ENCODE results near the gene ETV6.

Gene ETV6

DNA sequence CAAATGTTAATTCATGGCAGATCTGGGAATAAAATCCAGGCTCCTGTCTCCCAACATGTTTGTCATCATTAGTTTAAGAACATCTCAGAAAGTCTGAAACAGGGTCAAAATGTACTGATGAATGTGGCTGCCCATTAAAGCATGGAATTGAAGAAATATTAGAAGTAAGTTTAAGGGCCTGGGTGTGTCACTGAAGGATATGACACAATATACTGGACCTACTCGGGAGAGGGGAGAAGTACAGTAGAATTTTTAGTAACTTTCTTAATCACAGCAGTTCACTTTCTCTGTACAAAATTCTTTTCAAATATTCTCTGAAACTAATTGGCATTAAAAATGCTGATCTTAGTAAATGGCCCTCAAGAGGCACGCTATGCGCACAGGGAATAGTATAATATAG is 185.5 kb downstream of the ETV6 start:
- FAIRE-seq: no peak

DNA sequence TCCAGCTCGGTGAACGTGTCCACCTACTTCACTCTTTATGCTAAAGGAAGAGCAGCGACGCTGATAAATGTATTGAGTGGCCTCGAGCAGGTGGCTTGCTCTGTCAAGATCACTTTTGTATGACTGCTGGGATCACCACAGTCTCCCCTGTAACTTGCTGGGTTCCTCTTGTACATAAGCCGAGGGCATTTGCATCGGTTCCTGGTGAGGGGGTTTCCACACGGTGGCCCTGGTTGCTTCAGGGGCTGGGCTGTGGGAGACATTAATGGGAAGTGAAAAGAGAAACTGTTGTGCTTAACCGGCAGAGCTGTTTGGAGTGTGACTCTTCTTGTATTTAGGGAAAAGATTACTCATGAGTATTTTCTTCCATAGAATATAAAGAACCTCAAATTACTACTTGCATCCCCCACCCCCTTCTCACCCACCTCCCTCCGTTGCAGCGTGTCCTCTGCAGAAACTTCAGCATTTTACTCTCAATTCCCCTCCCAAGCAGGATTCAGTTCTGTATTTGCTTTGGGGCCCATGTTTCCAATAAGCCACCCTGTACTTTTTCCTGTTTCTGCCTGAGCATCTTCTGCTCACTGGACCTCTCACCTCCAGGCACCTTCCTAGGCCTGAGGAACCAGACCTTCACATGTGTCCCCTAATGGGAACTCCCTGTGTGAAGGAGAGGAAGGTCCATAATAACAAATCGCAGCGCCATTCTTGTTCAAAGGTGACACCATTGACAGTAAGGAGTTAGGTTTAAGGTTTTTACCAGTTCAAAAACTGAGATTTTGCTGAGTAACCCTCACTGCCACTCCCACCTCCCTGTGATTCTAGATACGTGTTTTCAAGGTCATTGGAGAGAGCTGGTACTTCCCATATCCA is 187.0 kb downstream of the ETV6 start:
- FAIRE-seq: no peak

DNA sequence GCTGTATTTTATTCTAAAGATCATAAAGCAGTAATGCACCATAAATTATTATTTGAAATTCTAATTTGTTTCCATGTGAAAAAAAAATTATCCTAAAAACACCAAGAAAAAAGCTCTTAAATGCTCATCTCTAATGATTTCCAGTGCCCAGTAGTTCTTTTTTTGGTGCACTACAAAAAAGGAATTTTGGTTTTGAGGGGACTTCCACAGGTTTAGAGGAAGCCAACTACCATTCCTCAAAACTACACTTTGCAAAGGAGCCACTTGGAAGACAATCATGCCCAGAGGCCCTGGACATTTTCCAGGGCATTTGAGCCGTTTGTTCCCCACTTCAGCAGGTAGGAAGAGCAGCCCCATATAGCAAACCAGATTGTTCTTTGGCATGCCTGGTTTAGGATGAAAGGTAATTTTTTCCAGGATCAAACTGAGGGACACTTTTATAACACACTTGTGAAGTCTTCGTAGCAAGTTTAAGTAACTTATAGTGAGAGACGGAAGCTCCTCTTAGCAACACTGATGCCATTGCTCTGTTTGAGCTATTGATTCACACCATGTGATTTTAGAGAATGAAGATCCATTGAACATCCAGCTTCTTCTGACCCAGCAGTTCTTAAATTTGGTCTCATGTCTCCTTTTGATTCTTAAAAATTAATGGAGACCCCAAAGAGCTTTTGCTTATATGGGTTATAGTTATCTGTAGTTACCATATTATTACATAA is 187.9 kb downstream of the ETV6 start:
- FAIRE-seq: no peak

DNA sequence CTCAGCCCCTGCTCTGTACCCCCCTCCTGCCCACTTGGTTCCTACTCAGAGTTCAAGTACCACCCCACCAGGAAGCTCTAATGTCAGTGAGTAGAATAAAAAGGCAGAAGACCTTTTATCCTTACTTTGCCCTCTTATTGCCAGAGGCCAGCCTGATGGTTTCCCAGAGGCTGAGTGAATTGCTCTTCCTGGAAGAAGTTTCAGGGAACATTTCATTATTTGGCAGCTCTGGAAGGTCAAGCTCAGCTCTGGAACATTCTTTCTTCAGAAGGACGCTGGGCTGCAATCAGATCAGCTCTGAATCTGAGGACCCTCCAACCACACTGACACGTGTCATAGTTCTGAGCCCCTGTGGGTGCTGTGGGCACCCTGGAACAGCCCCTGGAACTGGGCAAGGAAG is 188.9 kb downstream of the ETV6 start:
- FAIRE-seq: no peak

DNA sequence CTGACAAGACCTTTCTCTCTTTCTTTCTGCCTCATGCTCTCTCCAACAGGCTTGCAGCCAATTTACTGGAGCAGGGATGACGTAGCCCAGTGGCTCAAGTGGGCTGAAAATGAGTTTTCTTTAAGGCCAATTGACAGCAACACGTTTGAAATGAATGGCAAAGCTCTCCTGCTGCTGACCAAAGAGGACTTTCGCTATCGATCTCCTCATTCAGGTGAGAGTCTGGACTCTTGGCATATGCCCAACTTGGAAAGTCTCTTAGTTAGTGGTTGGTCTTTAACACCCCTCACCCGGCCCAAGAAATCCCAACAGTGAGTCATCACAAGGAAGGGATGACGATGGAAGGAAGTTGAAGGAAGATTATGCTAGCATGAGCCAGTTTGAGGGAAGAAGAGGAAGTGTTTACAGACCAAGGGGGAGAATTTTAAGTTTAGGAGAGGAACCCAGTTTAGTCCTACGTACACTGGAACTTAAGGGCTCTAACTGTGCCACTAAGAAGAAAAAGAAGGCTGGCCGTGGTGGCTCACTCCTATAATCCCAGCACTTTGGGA is 189.7 kb downstream of the ETV6 start:
- no peak for FAIRE-seq

DNA sequence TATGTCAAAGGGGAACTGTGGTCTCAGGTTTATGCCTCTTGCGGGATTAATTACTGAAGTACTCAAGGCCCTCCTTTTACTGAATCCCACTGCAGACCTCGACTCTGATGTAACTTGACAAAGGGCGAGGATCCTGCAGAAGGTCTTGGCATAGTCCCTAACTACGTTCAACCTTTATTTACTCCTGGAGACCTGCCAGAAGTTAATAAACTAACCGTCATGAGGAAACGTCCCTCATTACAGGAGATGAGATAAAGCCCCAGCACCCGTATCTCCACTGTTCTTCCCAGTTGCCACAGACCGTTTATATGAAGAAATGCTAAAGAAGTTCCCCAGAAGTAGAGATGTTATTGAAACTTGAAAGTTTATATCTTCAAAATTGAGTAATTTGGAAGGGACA is 190.9 kb downstream of the ETV6 start:
- FAIRE-seq: no peak

- FAIRE-seq: no peak
These were observed 197.0 kb downstream of the ETV6 start for GRCh38 chr12:11846488-11846887.

DNA sequence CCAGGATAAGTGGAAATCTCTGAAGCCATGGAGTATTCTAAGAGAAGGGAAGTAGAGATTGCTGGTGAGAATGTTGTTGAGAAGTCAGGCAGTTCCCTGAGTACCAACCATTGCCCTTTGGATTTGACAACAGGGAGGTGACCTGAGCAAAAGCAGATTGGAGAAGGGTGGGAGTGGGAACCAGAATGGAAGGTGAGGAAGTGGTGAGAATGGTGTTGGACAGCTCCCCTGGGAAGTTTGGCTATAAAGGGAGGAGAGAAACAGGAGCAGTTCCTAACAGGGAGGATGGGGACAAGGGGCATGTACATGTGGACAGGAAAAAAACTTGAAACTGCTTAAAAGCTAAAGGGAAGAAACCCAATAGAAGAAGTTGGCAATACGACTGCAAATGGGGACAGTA is 198.1 kb downstream of the ETV6 start:
- FAIRE-seq: no peak

- no peak for FAIRE-seq
These were observed 200.5 kb downstream of the ETV6 start for GRCh38 chr12:11849757-11850504.

- no peak for FAIRE-seq
These were observed 203.7 kb downstream of the ETV6 start for GRCh38 chr12:11853126-11853525.

DNA sequence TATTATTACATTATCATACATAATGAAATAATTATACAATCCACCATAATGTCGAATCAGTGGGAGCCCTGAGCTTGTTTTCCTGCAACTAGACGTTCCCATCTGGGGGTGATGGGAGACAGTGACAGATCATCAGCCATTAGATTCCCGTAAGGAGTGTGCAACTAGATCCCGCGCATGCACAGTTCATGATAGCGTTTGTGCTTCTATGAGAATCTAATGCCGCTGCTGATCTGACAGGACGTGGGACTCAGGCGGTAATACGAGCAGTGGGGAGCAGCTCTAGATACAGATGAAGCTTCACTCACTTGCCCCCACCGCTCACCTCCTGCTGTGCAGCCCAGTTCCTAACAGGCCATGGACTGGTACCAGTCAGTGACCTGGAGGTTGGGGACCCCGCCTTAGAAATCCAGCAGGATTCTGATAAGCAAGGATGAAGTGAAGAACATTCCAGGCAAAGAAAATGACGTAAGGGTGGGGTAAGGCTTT is 204.6 kb downstream of the ETV6 start:
- no peak for FAIRE-seq

- FAIRE-seq: peak; percentile 76
These were observed 206.5 kb downstream of the ETV6 start for GRCh38 chr12:11855983-11856374.

DNA sequence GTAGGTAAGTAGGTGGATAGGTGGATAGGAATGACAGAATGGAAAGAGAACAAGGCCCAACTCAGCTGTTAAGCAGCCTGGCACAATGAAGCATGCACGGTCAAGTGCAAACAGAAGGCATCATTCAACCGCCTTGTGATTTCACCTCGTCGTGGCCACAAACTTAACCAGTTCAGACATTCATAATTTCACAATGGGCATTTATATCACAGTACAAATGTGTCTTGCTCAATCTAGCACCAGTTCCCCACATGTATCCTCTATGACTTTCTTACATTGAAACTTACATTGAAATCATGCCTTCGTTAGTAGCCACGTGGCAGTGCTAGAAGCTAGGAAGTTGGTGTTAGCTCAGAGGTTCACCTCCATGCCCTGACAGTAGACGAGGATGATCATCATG is 207.5 kb downstream of the ETV6 start:
- no peak for FAIRE-seq

DNA sequence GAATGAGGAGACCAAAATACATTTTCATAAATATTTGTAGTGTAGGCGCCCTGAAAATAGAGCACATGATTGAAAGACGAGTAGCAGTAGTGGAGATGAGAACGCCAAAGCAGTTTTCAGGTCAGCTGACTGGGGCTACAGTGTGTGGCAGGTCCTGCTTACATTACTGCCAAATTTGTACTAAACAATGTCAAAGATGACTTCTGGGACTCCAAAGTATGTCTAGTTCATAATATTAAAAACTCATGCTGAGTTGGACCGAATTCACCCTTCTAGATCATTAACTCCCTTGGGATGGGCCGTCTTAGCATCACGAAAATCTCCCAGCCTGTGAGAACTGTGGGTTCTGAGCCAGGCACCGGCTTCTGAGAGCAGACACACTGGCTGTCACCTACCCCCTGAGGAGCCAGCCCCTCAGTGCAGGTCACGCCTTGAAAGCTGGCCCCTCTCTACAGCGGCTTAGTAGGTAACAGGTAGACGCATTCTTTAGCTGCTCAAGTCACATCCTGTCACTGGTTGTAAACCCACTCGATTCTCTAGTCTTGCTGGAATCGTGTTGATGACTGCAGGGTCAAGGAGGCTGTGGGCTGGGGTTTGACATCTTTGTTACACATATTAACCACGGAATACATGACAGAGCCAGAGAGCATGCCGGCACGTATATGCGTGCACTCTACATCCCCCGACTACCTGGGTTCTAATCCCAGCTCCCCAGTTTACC is 210.4 kb downstream of the ETV6 start:
- no peak for FAIRE-seq

GRCh38 chr12:11861155-11861863 is 211.8 kb downstream of the ETV6 start:
- no peak for FAIRE-seq

- FAIRE-seq: no peak
These were observed 212.6 kb downstream of the ETV6 start for GRCh38 chr12:11861864-11862600.

GRCh38 chr12:11862798-11863197 is 213.3 kb downstream of the ETV6 start:
- FAIRE-seq: peak; percentile 62

DNA sequence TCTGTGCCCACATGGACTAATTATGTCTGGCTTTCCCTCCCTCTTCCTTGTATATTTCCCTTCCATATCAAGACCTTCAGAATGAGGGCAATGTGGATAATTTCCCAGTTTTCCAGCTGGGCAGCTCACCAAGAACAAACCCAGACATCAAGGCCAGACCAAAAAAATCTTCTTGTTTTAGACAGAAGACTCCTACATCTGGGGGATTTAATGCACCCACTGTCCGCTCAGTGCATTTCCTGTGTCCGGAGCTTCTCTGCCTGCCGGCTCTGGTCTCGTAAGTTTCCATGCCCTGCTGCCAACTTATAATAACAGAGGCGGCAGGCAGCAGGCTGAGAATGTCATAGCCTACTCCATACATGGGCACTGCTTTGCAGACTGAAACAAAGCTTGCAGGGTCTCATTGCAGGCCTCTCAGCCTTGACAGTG is 214.0 kb downstream of the ETV6 start:
- no peak for FAIRE-seq

DNA sequence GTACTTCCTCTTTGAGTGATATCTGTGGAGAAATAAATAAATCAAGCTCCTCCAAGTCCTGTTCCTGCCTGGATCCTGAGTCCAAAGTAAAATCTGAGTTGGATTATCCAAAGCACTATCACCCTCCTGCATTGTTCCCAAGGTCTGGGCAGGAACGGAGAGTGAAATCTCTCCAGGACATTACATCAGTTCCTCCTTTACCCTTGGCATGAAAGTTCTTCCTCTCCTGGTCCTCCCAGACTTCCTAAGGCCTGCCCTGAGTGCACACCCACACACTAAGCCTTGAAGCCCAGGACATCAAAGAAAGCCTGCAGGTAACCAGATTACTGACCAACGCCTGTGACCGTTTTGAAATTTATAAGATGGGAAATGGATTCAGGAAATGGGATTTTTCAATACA is 214.5 kb downstream of the ETV6 start:
- no peak for FAIRE-seq

DNA sequence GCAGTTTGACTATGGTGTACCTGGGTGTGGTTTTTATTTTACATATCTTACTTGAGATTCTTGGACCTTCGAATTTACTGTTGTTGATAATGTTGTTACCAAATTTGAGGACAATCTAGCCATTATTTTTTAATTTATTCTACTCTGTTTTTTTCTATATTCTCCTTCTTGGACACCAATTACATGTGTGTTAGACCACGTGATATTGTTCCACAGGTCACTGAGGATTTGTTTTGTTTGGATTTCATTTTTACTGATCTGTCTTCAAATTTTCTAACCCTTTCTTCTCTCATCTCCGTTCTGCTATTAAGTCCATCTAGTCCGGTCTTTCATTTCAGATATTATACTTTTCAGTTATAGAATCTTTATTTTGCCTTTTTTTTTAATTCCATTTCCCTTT is 216.3 kb downstream of the ETV6 start:
- FAIRE-seq: no peak

DNA sequence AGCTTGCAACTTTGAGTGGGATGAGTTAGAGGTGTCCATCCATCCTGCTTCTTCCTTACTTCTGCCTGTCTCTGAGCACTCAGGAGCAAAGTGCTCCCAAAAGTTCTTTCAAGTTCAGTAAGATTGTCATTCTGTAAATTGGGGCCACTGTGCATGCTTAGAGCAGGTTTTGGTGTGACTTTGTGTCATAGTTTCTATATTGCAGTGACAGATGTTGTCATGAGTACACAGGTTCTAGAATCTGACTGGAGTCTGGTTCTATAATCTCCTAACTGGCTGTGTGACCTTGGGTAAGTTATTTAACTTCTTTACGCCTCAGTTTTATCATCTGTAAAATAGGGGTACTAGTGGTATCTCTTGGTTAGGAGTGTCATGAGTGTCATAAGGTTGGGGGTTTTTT is 218.6 kb downstream of the ETV6 start:
- no peak for FAIRE-seq
